Measurements from ENCODE around the gene TBC1D24.

Gene TBC1D24

GRCh38 chr16:2459647-2460390 is 15.1 kb upstream of the TBC1D24 start, which contains the start of gene TEDC2:
Gene TEDC2, plus strand, starts transcription at chr16:2460109. Its CDS starts 36 bp downstream, at chr16:2460145.
- peak; percentile 2 for TF ChIP-seq POLR2A (IDR thresholded peaks at IDR 0.05; ENCODE audit: extremely low read depth, insufficient read length)
- TF ChIP-seq MYC (IDR thresholded peaks at IDR 0.05; ENCODE audit: low read depth, low read length): no peak
- TF ChIP-seq, protein P1, sequence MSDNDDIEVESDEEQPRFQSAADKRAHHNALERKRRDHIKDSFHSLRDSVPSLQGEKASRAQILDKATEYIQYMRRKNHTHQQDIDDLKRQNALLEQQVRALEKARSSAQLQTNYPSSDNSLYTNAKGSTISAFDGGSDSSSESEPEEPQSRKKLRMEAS (IDR thresholded peaks at IDR 0.05; ENCODE audit: low read depth, low read length): peak; percentile 75
- TF ChIP-seq, protein P2, sequence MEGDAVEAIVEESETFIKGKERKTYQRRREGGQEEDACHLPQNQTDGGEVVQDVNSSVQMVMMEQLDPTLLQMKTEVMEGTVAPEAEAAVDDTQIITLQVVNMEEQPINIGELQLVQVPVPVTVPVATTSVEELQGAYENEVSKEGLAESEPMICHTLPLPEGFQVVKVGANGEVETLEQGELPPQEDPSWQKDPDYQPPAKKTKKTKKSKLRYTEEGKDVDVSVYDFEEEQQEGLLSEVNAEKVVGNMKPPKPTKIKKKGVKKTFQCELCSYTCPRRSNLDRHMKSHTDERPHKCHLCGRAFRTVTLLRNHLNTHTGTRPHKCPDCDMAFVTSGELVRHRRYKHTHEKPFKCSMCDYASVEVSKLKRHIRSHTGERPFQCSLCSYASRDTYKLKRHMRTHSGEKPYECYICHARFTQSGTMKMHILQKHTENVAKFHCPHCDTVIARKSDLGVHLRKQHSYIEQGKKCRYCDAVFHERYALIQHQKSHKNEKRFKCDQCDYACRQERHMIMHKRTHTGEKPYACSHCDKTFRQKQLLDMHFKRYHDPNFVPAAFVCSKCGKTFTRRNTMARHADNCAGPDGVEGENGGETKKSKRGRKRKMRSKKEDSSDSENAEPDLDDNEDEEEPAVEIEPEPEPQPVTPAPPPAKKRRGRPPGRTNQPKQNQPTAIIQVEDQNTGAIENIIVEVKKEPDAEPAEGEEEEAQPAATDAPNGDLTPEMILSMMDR (IDR thresholded peaks at IDR 0.05; ENCODE audit: low read depth, low read length): no peak
- H3K4me3 ChIP-seq (ENCODE audit: low read depth, low read length): peak within 1 kb of the TSS; percentile 61
- DNase-seq (ENCODE audit: low read depth): peak; percentile 97

- H3K4me3 ChIP-seq (ENCODE audit: low read depth, low read length): peak overlapping the region; percentile 61
- no peak for DNase-seq (ENCODE audit: low read depth)
- no peak for TF ChIP-seq MYC (IDR thresholded peaks at IDR 0.05; ENCODE audit: low read depth, low read length)
- TF ChIP-seq, protein P2 (IDR thresholded peaks at IDR 0.05; ENCODE audit: low read depth, low read length): no peak
- TF ChIP-seq, protein P1 (IDR thresholded peaks at IDR 0.05; ENCODE audit: low read depth, low read length): no peak
- TF ChIP-seq POLR2A (IDR thresholded peaks at IDR 0.05; ENCODE audit: extremely low read depth, insufficient read length): no peak
Observed at GRCh38 chr16:2460391-2460713, 14.6 kb upstream of the TBC1D24 start.

DNA sequence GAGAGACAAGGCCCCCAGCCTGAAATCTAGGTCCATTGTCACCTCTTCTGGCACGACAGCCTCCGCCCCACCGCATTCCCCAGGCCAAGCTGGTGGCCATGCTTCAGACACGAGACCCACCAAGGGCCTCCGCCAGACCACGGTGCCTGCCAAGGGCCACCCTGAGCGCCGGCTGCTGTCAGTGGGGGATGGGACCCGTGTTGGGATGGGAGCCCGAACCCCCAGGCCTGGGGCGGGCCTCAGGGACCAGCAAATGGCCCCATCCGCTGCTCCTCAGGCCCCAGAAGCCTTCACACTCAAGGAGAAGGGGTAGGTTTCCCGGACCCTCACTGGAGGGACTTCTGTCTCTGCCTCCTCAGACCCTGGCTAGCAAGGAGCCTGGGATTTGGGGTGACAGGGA is 14.0 kb upstream of the TBC1D24 start:
- TF ChIP-seq POLR2A (IDR thresholded peaks at IDR 0.05; ENCODE audit: extremely low read depth, insufficient read length) (no peak), MYC (IDR thresholded peaks at IDR 0.05; ENCODE audit: low read depth, low read length) (no peak)
- TF ChIP-seq, protein P1 (IDR thresholded peaks at IDR 0.05; ENCODE audit: low read depth, low read length): no peak
- TF ChIP-seq, protein P2 (IDR thresholded peaks at IDR 0.05; ENCODE audit: low read depth, low read length): no peak
- H3K4me3 ChIP-seq (ENCODE audit: low read depth, low read length): peak overlapping the region; percentile 61
- no peak for DNase-seq (ENCODE audit: low read depth)

GRCh38 chr16:2462031-2462866 is 12.7 kb upstream of the TBC1D24 start:
- no peak for DNase-seq (ENCODE audit: low read depth)
- no peak overlapping the region for H3K4me3 ChIP-seq (ENCODE audit: low read depth, low read length)
- TF ChIP-seq, protein P2 (IDR thresholded peaks at IDR 0.05; ENCODE audit: low read depth, low read length): no peak
- TF ChIP-seq, protein P1 (IDR thresholded peaks at IDR 0.05; ENCODE audit: low read depth, low read length): no peak
- TF ChIP-seq MYC (IDR thresholded peaks at IDR 0.05; ENCODE audit: low read depth, low read length) (no peak), POLR2A (IDR thresholded peaks at IDR 0.05; ENCODE audit: extremely low read depth, insufficient read length) (no peak)

DNA sequence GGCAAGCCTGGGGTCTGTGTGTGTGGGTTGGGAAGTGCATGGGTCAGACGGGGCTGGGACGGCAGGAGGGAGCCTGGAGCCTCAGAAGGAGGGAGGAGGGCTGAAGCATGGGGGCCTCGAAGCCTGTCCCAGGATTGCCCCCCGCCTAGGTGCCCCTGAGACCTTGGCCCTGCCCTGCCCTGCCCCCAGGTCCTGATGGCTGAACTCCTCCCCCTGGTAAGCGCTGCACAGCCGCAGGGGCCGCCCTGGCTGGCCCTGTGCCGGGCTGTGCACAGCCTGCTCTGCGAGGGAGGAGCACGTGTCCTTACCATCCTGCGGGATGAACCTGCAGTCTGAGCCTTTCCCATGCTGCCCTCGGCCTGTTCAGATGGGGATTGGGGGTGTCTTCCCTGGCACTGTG is 10.6 kb upstream of the TBC1D24 start:
- no peak for TF ChIP-seq POLR2A (IDR thresholded peaks at IDR 0.05; ENCODE audit: extremely low read depth, insufficient read length)
- TF ChIP-seq, protein P2 (IDR thresholded peaks at IDR 0.05; ENCODE audit: low read depth, low read length): no peak
- TF ChIP-seq MYC (IDR thresholded peaks at IDR 0.05; ENCODE audit: low read depth, low read length): no peak
- H3K4me3 ChIP-seq (ENCODE audit: low read depth, low read length): no peak overlapping the region
- DNase-seq (ENCODE audit: low read depth): no peak
